ENCODE data around the gene MASP1.

Gene MASP1

DNA sequence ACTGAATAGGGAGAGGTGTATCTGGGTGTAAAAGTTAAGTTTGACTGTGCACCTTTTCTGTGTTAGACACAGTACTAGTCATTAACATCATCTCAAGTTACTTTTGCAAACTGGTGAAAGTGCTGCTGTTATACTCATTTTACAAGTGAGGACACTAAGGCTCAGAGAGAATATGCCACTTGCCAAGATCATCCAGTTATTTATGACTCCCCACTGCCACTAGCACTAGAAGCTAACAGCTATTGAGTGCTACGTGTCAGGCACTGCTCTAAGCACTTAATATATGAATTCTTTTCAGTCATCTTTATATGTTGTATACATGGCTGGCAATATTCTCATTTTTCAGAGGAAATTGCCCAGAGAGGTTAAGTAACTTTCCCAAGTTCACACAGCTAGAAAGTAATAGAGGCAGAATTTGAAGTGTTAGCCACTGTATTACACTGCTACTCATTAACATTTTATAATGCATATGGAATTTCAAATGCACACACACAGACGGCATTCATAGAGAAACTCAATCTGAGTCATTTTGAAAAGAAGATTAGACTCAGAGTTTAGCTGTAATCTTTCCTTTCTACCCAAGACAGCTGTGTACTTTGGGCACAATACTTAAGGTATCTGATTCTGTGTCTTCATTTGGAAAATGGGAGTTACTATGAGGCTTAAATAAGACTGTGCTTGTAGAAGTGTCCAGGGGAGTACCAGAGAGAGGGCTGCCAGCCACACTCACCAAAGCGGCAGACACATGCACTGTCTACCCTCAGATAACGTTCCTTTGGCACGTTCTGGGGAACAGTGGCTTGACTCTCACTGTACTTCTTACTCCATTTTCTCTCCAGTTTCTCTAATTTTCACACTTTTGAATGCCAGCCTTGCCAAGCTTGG, 1.3 kb upstream of the MASP1 start:
- DNase-seq, result no peak

DNA sequence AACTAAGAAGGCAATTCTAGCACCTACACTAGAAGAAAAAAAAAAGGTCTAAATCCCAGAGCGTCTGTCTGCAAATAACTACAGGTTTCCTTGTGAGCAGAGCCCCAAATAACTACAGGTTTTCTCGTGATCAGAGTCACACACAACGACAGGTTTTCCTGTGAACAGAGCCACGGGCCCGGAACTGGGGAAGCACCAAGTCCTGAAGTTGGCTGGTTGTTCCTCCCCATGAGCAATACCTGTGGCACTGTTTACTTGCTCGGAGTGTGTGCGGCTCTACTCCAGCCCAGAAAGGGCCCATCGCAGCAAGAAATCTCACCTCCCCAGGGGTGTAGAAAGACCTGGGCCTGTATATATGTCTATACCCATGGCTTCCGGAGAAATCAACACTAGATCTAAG, 644 bp upstream of the MASP1 start:
- no peak for DNase-seq

DNA sequence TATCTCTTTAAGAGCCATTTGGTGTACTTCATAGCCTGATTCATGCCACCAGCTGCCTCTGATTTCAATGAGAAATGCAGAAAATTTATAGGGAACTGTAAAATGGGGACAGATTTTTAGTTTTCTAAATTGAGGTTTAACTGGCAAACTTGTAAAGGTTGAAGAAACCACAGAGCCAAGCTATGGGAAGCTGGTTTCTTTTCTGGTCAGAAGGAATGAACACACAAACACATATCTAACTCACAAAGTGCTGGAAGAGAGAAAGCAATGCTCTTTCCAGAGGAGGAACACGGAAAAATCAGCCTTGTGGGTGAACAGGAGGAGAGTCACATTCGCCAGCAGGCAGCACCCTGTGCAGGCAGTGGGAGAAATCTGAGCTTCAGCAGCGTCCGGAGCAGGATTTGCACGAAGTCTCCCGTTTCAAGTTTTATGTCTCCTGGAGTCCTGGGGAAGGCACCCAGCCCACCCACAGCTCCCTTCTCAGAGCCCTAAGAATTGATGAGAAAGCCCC, 481 bp downstream of the MASP1 start:
- no peak for DNase-seq

DNA sequence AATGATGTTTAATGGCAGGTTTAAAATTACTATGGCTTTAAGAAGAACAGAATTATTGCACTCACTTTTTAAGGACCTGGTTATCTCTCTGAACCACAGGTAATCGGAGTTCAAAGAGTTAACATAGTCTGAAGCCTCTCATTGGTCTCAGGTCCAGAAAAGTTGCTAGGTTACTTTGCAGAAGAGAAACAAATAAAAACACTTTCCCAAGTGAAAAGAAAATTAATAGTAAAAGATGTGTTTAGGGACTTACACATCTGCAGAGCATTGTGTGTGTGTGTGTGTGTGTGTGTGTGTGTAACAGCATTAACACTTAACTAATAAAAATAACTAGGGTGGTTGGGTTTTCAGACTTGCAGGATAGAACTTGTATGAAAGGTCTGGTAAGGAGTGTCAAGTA, 1.0 kb downstream of the MASP1 start:
- no peak for DNase-seq

DNA sequence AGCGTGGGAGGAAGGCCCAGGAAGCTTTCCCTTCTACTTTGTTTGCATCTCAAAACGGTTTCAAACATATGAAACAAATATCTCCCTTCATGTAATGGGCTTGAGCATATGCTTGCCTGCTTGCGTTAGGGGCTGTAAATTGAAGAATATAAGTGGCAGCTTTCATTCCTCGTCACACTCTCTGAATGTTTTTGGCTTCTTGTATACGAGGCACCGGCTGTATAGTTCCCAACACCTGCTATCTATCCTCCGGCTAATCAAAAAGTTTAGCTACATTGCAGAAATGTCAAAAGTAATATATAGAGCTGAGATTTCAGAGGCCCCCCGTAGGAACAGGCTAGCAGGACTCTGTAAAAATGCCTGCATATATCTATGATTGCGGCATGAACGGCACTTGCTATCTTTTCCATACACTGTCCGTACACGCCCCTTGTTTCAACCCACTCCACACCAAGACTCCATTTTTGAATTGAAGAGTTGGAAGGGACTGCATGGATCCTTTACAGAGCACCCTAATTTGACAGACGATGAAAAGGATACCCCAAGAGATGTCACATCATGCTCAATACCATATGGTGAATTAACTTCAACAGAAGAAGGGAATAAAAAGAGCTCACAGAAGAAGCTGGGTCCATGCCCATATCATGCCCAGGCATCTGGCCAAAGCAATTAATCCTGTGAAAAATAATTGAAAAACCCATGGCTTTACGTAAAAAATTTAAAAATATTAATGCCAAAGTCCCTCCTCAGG, 2.5 kb downstream of the MASP1 start:
- no peak for DNase-seq

DNA sequence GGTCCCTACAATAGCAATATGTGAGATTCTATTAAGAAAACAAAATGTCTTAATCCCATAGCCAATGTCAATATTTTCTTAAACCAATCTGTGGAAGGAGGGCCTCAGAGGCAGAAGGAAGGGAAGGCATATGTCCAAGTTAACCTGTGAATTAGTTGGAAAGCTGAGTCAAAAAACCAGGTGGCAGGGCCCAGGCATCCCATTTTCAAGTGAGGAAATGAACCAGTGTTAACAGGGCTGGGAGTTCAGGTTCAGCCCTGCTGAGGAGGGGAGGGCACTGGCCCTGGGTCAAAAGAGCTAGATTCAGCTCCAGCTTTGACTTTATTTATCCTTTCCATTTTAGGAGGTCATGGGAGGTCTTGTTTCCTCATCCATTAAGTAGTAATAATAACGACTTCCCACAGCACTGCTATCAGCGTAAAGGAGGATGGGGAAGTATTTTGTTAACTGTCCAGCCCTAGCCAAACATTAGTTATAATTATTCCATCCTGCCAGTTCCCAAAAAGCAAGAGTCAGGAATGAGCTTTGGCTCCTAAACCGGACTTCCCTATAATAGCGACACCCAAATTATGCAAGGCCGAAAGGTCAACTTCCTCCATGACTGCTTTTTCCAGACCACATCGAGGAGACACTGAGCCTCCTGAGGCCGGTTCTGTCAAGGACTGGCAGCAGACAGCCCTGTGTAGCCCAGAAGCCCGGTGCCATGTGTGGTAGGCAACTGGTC, 3.2 kb downstream of the MASP1 start:
- DNase-seq, result no peak

DNA sequence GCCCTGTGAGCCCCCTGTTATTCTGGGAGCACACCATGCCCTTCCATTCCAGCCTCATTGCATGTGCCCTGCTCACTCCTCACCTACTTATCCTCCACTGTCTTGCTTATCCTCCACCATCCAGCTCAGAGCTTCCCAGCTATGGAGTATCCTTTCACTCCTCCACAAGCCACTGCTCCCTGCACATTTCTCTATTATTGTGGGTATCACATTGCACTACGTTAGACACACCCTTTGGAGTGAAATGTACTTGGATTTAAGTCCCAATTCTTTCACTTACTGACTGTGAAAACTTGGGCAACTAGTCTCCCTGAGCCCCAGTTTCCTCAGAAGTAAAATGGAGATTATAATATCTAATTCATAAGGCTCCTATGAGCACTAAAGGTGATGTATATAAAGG, 4.3 kb downstream of the MASP1 start:
- DNase-seq, result no peak

DNA sequence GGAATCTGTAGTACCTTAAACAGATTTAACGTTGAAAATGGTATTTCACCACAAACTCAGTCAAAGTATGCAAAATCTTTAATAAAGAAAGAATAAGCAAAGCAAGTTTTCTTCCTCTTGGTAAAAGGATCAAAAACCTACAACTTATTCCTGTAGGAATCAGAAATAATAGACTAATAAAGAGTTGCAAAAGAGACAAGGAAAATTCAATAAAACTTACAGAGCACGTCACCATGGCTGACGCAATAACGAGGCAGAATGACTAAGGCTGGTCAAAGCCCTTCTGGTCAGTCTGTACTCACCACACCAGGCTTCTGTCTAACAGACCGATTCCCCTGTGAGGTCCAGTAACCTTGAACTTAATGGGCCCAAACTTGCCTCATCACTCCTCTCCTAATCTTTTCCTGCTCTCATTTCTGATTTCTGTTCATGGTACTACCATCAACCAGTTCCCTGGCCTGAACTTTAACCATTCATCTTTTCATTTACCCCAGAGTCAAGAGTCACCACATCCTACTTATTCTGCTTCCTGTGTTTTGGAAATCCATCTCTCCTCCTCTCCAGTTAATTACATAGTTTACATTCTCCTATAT, 5.0 kb downstream of the MASP1 start:
- DNase-seq, result no peak

DNA sequence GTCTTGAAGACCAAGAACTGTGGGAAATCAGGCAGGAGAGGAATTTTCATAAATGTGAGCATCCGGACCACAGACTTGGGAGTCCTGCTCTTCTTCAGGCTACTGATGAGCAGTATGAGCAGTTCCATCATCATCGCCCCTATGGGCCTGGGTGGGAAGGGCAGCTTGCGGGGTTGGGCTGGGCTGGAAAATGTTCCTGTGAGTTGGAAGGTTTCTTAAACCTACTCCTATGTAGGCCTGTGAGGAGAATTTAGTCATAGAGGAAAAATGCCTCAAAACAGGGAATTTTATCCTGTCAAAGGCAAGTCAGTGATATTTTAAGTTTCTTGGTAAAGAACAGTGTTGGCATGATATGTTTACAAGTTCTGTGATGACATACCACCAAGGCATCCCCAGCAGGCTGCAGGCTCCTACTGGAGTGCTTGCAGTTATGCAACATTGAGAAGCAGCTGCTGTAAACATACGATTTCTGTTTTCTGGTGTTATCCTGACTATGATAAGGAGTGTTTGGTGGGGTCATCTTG, 10.3 kb downstream of the MASP1 start:
- no peak for DNase-seq

DNA sequence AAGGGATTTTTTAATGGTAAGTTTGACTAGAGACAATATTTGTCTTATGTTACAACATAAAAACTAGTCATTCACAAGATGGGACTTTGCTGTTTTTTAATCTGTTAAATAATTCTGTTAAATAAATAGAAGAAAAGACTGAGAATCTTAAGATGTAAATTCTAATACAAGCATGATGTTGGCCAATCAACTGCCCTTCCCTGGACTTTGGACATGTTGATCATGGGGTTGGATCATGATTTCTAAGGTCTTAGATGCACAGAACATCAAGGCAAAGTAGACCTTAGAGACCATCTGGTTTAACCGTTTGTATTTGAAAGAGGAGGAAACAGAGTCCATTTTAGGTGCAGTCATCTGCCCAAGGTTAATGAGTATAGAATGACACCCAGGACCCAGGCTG, 10.9 kb downstream of the MASP1 start:
- no peak for DNase-seq

DNA sequence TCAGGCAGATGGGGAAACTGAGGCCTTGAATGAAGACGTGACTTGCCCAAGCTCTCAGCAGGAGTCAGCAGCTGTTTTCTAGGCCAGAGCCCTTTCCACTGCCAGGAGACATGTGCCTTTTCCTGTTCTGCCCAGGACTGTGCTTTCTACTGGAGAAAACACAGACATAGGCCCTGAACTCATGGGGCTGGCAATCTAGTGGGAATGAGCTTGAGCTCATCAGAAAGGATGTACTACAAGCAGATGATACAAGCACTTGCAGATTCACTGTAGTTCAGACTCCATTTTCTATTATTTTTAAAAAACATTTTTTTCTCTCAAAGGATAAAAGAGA, 14.4 kb downstream of the MASP1 start:
- DNase-seq, result no peak

DNA sequence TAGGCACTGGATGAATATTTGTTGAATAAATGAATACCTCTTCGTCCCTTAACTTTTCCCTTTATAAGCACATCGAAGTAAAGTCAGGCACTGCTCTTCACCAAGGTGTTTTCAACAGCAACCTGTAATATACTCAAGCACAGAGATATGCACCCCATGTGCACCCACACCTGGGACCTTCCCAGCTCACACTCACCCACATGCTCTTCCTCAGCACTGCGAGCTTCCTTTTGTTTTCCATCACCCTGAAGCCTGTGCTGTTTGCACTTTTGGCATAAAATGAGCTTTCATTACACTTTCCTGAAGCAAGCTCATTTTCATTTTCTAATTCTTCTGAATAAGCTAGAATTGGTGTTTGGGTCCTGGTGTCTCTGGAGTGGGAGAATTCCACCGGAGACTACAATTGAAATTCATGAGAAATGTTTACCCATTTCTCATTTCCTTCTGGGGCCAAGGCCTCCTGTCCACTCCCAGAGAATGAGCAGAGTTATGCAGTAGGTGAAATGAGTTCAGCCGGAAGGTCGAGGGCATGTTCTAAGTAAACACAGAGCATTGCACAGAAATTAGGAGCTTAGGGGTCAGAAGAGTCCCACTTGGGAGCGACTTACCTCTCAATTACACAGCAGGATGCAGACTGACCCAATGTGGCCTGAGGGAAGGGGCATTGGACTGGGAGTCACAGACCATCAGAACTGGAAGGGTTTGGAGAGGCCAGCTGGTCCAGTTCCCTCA, 15.0 kb downstream of the MASP1 start:
- no peak for DNase-seq

DNA sequence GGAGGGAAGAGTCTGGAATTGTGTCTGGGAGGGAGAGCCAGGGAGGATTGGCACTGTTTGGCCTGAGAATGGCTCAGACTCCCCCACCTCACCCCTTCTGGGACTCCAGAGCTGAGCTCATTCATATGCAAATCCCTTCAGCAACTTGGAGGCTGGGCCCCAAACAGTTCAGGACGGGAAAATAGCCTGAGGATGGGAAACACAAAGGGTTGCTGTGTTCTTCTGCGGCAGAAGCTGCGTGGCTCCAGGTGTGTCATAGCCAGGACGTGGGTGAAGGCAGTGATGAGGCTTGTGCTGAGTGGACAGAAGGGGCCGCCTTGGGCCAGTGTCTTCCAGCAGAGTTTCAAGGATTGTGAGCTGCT, 16.6 kb downstream of the MASP1 start:
- no peak for DNase-seq

DNA sequence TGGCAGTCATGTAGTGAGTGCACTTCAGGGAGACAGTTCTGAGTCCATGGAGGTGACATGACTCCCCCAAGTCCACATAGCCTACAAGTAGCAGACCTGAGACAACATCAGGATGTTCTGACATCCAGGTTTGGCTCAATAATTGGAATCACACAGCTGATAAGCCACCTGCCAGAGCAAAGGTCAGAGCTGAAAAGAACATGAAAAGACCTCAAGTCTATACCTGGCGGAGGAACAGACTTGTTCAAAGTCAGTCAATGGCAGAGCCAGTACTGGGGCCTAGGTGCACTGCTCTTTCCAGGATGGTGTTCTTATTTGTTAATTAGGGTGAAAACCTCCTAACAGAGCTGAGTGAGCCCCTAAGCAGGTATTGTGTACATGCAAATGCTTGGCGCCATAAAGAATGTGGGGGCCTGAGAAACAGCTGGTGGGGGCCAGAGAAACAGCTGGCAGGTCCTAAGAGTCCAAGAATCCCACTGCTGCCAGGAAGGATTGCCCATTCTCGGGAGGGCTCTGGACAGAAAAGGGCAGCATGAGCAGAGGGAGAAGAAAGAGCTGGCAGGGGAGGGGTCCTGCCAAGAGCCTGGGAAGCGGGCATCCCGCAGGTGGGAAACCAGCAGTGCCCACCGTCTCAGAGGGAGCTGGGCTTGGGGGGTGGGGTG, 17.1 kb downstream of the MASP1 start:
- no peak for DNase-seq

DNA sequence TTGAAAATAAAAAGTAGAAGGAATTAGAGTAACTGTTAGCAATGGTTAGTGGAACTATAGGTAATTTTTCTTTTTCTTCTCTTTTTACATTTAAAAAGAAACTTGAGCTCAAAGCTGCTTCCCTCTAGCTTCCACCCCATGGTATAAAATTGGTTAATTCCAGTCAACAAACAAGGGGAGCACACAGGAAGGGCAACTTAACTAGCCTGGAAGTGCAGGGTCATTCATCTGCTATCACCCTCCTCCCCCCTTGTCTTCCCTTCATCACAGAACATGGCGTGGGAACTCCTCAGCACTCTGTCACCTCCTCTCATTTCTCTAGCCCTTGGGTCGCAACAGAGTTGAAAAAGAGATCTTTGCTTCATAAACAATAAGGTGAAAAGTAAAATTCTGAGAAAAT, 20.0 kb downstream of the MASP1 start:
- DNase-seq, result no peak

DNA sequence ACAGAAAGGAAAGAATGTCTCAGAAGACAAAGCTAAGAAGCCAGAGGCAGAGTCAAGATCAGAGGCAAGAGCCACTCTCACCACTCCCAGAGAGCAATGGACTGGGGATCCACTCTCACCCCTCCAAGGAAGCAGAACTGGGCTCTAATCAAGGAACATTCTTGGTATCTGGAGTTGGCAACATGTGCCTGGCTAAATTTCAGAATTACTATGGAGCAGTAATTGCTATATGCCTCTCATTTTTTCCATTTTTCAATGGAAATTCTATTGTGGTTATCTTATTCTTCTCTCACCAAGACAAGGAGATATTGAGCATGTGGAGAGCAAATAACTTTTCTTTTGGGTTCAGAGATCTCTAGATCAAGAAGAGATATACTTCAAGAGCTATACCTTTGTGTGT, 22.1 kb downstream of the MASP1 start:
- DNase-seq, result no peak

DNA sequence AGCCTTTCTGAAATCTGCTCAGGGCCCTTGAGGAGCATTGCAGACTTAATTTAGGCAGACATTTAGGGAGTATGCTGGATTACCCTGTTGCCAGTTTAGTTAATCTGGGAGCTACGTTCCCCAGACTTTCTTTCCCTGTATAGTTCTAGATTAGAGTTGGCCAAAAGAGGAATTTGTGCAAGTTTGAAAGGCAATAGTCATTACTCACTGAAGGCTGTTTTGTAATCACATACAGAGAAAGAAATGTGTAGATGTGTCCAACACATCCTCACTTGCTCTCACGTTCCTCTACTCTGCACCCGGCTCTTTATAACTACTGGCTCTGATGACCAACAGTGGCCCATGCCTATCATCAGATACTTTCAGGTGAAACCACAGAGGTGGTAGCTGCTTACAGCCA, 24.2 kb downstream of the MASP1 start:
- DNase-seq, result no peak

DNA sequence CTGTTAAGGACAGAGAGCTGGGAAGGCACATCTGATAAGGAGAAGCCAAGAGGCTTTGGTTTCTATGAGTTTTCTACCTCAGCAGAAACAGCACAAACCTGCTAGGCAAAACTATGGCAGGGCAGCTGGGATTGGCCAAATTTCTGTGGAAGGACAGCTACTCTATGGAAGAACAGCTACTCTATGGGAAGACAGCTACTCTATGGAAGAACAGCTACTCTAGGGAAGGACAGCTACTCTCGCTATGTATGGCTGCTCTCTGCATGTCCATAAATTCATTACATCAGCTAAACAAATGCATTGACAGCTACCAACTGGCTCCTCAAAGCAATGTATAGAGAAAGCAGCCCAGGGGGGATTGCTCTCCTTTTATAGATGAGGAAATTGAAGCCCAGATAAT, 24.8 kb downstream of the MASP1 start:
- no peak for DNase-seq

DNA sequence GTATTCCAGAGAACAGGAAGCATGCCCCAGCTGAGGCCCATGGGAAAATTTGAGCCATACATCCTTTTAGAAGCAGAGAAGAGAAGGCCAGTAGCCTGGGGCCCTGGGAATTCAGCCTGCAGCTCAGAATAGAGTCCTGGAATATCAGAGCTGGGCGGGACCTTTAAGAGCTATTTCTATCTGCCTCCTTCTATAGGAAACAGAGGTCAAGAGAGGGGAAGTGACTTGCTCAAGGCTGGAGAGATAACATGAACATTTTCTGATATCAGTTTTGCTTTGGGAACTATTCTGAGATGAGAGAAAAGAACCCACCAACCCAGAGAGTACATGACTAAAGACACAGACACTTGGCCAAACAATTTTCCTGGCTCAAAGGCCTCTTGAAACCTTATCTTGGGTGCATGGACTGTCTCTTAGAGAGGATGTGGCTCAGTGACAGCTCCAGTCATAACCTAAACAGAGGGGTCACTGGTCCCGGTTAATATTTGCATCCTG, 26.0 kb downstream of the MASP1 start:
- no peak for DNase-seq

DNA sequence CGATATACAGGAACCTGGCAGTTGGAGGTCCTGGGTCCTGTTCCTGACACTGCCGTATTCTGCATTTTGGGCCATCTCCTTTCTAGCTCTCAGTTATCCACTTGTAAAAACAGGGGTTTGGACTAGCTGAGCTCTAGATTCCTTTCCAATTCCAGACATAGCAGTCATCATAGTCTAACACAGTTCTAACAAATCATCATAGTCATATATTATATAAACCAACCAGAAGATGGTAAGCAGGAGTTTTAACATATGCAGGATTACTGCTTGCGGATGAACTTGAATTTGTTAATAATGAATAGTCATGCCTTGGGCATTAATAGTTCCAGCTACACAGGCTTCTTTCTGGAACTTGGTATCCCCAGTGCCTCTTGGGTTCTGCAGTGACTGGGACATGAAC, 26.6 kb downstream of the MASP1 start:
- DNase-seq, result no peak

DNA sequence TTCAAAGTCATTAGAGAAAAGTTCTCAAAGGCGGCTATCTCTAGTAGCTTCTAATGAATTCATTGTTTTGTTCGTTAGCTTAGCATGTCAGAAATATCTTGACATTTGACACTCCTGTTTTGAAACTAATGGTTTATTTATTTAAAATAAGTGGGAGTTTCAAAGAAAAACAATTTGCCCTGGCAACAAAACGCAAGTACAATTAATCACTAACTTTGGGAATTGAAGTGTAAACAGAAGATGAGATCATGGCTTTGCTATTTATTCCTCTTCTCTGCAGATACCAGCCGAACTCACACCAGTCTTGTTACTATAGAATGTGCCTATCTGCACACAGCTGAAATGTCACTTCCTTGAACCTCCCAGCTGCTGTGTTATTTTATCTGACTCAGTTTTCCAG, 27.5 kb downstream of the MASP1 start:
- DNase-seq, result no peak

DNA sequence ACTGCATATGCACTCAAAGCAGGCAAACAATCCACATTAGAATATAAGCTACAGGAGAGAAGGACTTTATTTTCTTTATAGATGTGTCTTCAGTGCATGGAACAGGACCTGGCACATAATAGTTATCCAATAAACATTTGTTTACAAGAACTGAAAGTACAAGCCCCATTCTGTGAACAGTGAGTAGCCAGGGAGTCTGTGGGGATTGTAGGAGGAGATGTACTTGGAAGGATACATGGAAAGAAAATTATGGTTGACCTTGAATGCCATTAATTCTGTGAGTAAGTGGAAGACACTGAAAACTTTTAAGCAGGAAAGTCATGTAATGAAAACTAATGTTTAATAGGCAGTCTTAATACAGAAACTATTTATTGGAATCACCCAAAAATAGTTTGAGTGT, 28.3 kb downstream of the MASP1 start:
- DNase-seq, result no peak
